ENCODE results near the gene THAP8. TPM values are rescaled to one million over a fixed set of nuclear protein-coding genes. Genes with fewer than 3 reads are reported as not detected.
A peak's percentile ranks its signal among the peaks of the same experiment; 100 is the strongest.

The THAP8 gene
- total RNA-seq: 1 to 10 TPM; 2.4 to 4.2 TPM

DNA sequence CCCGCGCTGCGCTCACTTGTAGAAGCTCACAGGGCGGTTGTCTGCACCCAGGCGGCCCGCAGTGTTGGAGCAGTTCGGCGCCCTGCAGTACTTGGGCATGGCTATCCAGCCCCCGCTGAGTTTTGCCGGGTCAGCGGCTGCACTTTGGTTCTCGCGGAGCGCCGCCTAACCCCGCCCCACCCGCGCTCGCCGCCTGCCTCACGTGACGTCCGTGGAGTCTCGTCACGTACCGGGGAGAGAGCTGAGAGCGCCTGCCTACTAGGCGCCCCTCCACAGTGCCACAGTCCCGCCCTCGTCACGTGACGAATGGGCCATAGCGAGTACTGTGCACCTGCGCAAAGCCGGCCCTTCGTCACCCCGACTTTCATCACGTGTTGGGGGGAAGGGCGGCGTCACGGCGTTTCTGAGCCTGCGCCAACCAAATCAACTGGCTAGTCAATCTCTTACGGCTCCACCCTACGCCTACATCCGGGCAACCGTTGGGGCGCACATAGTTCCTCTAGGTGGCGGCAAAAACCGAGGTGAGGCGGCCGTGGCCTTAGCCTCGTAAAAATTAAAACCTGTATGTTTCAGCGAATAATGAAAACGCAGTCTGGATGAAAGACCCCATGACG, at the start of gene THAP8:
Gene THAP8, minus strand, starts transcription at position 167 of the 614 bp plus-strand sequence. Its CDS starts 68 bp downstream, at position 99.
- H3K4me1 Mint-ChIP-seq: peaks cover 40% of the 10 kb centered on the region
- CTCF ChIA-PET: interaction anchor here (0.8 to 2.2 kb wide), 8 partner anchors 25 to 406 kb away, joined by 3 to 5 read pairs (median 4); partner anchors contain the start of gene COX6B1
- peak; percentile 100 for DNase-seq
- ATAC-seq: peak; percentile 90
- H3K36me3 Mint-ChIP-seq: peaks cover 12% of the 10 kb centered on the region
- no peaks in the 10 kb centered on the region for H3K27me3 Mint-ChIP-seq
- peak within 1 kb of the TSS; percentile 98 for H3K4me3 Mint-ChIP-seq
- H3K27ac Mint-ChIP-seq: peak within 1 kb of the TSS; percentile 98
- H3K9me3 Mint-ChIP-seq (ENCODE audit: low read depth): no peaks in the 10 kb centered on the region

GRCh38 chr19:36103040-36103626, 49.0 kb upstream of the THAP8 start:
- CTCF ChIA-PET: interaction anchor here (2.0 kb wide), 1 partner anchor 25 kb away, joined by 5 read pairs; no protein-coding TSS in a partner anchor
- Mint-ChIP-seq H3K36me3 (peaks cover 13% of the 10 kb centered on the region), H3K27ac (no peak overlapping the region), H3K9me3 (ENCODE audit: low read depth) (no peaks in the 10 kb centered on the region), H3K4me3 (no peak overlapping the region), H3K4me1 (no peaks in the 10 kb centered on the region), H3K27me3 (no peaks in the 10 kb centered on the region)
- ATAC-seq (peak; percentile 13), DNase-seq (no peak)

DNA sequence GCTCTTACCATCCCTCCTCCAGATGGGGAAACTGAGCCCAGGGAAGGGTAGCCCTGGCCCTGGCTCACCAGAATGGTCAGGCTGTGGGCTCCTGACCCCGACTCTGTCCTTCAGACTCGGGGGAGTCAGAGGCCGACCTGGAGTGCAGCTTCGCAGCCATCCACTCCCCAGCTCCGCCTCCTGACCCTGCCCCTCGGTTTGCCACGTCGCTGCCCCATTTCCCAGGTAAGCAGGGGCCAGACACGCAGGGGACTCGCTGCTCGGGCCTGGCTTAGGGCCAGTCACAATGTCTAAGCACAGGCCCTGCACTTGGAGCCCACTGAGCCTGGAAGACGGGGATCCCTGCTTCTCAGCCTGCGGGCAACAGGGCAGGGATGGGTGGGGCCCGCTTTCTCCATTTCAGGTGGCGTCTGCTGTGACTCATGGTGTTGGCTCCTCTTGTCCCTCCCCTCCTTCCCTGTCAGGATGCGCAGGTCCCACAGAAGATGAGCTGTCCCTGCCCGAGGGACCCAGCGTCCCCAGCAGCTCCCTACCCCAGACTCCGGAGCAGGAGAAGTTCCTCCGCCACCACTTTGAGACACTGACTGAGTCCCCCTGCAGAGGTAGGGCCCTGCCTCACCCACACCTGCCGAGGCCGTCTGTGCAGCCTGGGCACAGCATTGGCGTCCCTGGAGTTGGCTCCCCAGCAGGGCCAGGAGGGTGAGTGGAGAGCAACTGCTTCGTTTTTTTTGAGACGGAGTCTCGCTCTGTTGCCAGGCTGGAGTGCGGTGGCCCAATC, 47.7 kb upstream of the THAP8 start:
- Mint-ChIP-seq H3K9me3 (ENCODE audit: low read depth) (no peaks in the 10 kb centered on the region), H3K27ac (no peak overlapping the region), H3K27me3 (no peaks in the 10 kb centered on the region), H3K36me3 (peaks cover 19% of the 10 kb centered on the region), H3K4me3 (no peak overlapping the region), H3K4me1 (no peaks in the 10 kb centered on the region)
- CTCF ChIA-PET: no interaction called here
- DNase-seq: no peak
- ATAC-seq: no peak

DNA sequence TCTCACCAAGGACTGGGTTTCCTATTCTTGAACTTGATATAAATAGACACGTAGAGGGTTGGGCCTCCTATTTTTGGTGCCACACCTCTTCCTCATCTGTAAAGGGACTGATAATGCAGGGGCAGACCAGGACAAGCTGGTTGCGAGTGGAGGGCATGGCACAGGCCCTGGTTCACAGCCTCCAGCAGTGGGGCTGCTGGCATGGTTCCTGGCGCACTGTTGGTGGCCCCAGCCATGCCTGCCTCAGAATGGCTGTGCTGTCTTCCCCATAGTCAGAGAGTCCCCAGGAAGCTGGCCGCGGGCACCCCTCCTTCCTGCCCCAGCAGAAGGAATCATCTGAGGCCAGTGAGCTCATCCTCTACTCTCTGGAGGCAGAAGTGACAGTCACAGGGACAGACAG, 46.4 kb upstream of the THAP8 start:
- no peaks in the 10 kb centered on the region for H3K9me3 Mint-ChIP-seq (ENCODE audit: low read depth)
- no peak overlapping the region for H3K4me3 Mint-ChIP-seq
- peak overlapping the region; percentile 3 for H3K27ac Mint-ChIP-seq
- H3K36me3 Mint-ChIP-seq: peaks cover 19% of the 10 kb centered on the region
- no peak for DNase-seq
- no peak for ATAC-seq
- no peaks in the 10 kb centered on the region for H3K4me1 Mint-ChIP-seq
- no peaks in the 10 kb centered on the region for H3K27me3 Mint-ChIP-seq
- CTCF ChIA-PET: interaction anchor here (1.6 kb wide), 1 partner anchor 11 kb away, joined by 3 read pairs; no protein-coding TSS in a partner anchor

- Mint-ChIP-seq H3K9me3 (ENCODE audit: low read depth) (no peaks in the 10 kb centered on the region), H3K4me3 (no peak overlapping the region), H3K27me3 (no peaks in the 10 kb centered on the region), H3K4me1 (no peaks in the 10 kb centered on the region), H3K27ac (no peak overlapping the region), H3K36me3 (peaks cover 26% of the 10 kb centered on the region)
- DNase-seq (no peak), ATAC-seq (no peak)
- CTCF ChIA-PET: interaction anchor here (1.3 to 1.6 kb wide), 2 partner anchors 10 to 17 kb away, joined by 3 read pairs; no protein-coding TSS in a partner anchor
Observed at GRCh38 chr19:36099166-36099785, 45.2 kb upstream of the THAP8 start.

GRCh38 chr19:36097036-36097435, 43.0 kb upstream of the THAP8 start:
- Mint-ChIP-seq H3K4me1 (peaks cover 20% of the 10 kb centered on the region), H3K27me3 (no peaks in the 10 kb centered on the region), H3K4me3 (no peak overlapping the region), H3K9me3 (ENCODE audit: low read depth) (no peaks in the 10 kb centered on the region), H3K36me3 (peaks cover 32% of the 10 kb centered on the region), H3K27ac (no peak overlapping the region)
- ATAC-seq (no peak), DNase-seq (no peak)
- CTCF ChIA-PET: no interaction called here

DNA sequence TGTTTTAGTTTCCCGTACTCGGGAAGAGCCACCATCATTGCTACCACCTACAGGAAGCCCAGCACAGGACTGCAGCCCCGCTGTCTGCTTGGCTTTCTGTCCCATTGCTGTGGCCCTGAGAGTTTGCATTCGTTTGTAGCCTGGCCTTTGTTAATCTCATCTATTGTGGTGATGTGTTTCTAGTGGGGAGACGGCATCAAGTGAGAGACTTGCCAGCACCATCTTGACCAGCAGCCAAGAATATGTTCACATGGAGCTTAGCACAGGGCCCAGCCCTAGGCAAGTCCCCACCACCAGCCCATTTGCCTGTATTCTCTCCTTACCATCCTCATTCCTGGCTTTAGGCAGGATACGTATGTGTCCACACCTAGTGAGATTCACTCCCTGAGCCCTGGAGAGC, 39.6 kb upstream of the THAP8 start:
- CTCF ChIA-PET: interaction anchor here (0.8 to 1.3 kb wide), 3 partner anchors 22 to 147 kb away, joined by 3 read pairs; no protein-coding TSS in a partner anchor
- no peak for ATAC-seq
- peak overlapping the region; percentile 73 for H3K27ac Mint-ChIP-seq
- no peak overlapping the region for H3K4me3 Mint-ChIP-seq
- H3K27me3 Mint-ChIP-seq: no peaks in the 10 kb centered on the region
- H3K9me3 Mint-ChIP-seq (ENCODE audit: low read depth): no peaks in the 10 kb centered on the region
- no peak for DNase-seq
- peaks cover 39% of the 10 kb centered on the region for H3K36me3 Mint-ChIP-seq
- H3K4me1 Mint-ChIP-seq: peaks cover 27% of the 10 kb centered on the region

DNA sequence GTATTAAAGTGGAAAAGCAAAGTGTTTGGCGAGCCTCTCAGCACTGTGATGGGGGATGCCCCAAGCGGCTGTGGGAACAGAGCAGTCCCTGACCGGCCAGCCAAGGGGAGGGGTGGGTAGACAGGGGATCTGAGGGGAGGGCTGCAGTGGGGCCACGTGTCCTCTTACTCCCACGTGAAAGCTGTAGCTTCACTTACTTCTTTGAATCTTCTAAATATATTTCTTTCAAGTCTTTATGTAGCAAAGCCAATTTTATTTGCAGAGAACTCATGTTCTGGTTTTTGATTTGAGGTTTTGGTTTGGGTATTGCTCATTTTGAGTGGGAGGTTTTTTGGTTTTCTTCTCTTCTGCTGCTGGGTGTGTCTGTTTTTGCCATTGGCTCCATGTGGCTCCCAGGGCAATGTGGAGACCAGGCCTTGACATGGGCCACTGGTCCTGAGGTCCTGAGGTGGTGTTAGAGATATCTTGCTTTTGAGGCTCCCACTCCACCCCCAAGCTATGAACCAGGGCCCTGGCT, 39.1 kb upstream of the THAP8 start:
- ATAC-seq (peak; percentile 60), DNase-seq (no peak)
- Mint-ChIP-seq H3K4me1 (peaks cover 27% of the 10 kb centered on the region), H3K27me3 (no peaks in the 10 kb centered on the region), H3K36me3 (peaks cover 36% of the 10 kb centered on the region), H3K9me3 (ENCODE audit: low read depth) (no peaks in the 10 kb centered on the region), H3K27ac (peak overlapping the region; percentile 73), H3K4me3 (no peak overlapping the region)
- CTCF ChIA-PET: interaction anchor here (1.2 to 1.3 kb wide), 2 partner anchors 105 to 146 kb away, joined by 3 read pairs; no protein-coding TSS in a partner anchor

DNA sequence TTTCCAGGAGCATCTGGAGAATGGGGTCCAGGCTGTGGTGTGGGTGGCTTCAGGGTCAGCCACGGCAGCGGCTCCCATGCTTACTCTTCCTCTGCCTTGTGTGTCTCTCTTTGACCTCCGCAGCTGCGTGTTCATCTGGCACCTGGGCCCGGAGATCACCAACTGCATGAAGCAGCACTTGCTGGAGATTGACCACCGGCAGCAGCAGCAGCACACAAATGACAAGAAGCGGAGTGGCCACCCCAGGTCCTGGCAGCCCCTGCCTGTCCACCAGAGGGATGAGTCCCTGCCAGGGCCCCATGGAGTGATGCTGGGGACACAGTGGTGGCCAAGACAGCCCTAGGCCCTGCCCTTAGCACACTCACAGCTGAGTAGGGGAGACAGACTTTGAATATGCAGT, 38.5 kb upstream of the THAP8 start:
- Mint-ChIP-seq H3K27ac (peak overlapping the region; percentile 39), H3K9me3 (ENCODE audit: low read depth) (no peaks in the 10 kb centered on the region), H3K4me3 (no peak overlapping the region), H3K27me3 (no peaks in the 10 kb centered on the region), H3K36me3 (peaks cover 38% of the 10 kb centered on the region), H3K4me1 (peaks cover 27% of the 10 kb centered on the region)
- no peak for ATAC-seq
- DNase-seq: no peak
- CTCF ChIA-PET: no interaction called here

- Mint-ChIP-seq H3K36me3 (peaks cover 35% of the 10 kb centered on the region), H3K27me3 (no peaks in the 10 kb centered on the region), H3K4me1 (peaks cover 27% of the 10 kb centered on the region), H3K9me3 (ENCODE audit: low read depth) (no peaks in the 10 kb centered on the region), H3K27ac (no peak overlapping the region), H3K4me3 (no peak overlapping the region)
- no peak for ATAC-seq
- CTCF ChIA-PET: no interaction called here
- no peak for DNase-seq
Observed at GRCh38 chr19:36090910-36091695, 37.0 kb upstream of the THAP8 start.

DNA sequence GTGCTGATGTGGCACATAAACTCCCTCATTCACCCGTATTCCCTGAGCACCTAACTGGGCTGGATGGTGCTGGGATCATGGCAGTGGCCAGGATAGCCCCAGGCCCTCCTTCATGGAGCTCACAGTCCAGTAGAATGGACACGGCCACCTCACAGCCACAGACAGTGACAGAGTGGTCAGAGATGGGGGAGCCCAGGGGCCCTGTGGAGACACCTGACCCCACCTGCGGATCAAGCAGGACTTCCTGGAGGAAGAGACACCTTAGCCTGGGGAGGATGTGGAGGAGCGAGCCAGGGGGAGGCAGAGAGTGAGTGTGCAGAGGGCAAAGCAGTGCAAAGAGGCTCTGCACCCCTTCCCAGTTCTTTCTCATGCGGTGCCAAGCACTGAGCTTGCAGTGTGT, 35.8 kb upstream of the THAP8 start:
- H3K27ac Mint-ChIP-seq: no peak overlapping the region
- DNase-seq: no peak
- no peak overlapping the region for H3K4me3 Mint-ChIP-seq
- H3K27me3 Mint-ChIP-seq: no peaks in the 10 kb centered on the region
- peaks cover 37% of the 10 kb centered on the region for H3K36me3 Mint-ChIP-seq
- no peaks in the 10 kb centered on the region for H3K9me3 Mint-ChIP-seq (ENCODE audit: low read depth)
- H3K4me1 Mint-ChIP-seq: peaks cover 27% of the 10 kb centered on the region
- CTCF ChIA-PET: interaction anchor here (1.0 kb wide), 1 partner anchor 10 kb away, joined by 3 read pairs; no protein-coding TSS in a partner anchor
- no peak for ATAC-seq

DNA sequence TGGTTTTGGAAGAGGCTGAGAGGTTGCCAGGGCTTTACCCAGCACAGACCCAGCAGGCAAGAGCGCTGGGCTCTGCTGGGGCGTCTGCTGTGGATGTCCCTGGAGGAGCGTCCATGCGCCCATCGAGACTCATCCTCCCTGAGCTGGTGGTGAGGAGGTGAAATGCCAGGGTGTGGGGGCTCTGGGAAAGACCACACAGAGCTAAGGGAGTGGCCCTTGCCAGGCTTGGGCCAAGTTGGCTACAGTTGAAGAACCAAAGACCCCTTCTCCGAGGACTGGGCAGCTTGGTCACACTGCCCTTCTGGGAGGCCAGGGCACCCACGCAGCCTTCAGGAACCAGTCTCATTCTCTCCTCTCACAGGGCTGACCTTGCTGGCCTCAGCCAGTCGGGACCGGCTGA, 32.2 kb upstream of the THAP8 start:
- ATAC-seq (no peak), DNase-seq (no peak)
- CTCF ChIA-PET: no interaction called here
- Mint-ChIP-seq H3K27ac (no peak overlapping the region), H3K4me3 (no peak overlapping the region), H3K27me3 (no peaks in the 10 kb centered on the region), H3K9me3 (ENCODE audit: low read depth) (no peaks in the 10 kb centered on the region), H3K36me3 (peaks cover 43% of the 10 kb centered on the region), H3K4me1 (peaks cover 2% of the 10 kb centered on the region)
